Osteocyte (in vitro differentiated cells): ENCODE measurements around the gene AMN. TPM values are rescaled to one million over a fixed set of nuclear protein-coding genes. Genes with fewer than 3 reads are reported as not detected.

Source experiments
- DNase-seq: peaks from one replicate; pipeline ENCODE4 v3.0.0; 2021; ENCODE audit warnings: mixed read lengths; ENCODE audit not compliant: unreplicated experiment; ENCODE audit errors: extremely low spot score
- H3K27ac Mint-ChIP-seq: one replicate; pipeline ENCODE4 v1.8.0; 2021; ENCODE audit warnings: mild to moderate bottlenecking, mixed read lengths; ENCODE audit not compliant: unreplicated experiment
- H3K27me3 Mint-ChIP-seq: one replicate; pipeline ENCODE4 v1.8.0; 2021; ENCODE audit warnings: mixed read lengths; ENCODE audit not compliant: unreplicated experiment
- H3K36me3 Mint-ChIP-seq: one replicate; pipeline ENCODE4 v1.8.0; 2021; ENCODE audit warnings: mixed read lengths; ENCODE audit not compliant: unreplicated experiment
- H3K4me1 Mint-ChIP-seq: one replicate; pipeline ENCODE4 v1.8.0; 2021; ENCODE audit warnings: mixed read lengths; ENCODE audit not compliant: unreplicated experiment
- H3K4me3 Mint-ChIP-seq: one replicate; pipeline ENCODE4 v1.8.0; 2021; ENCODE audit warnings: mild to moderate bottlenecking, moderate library complexity, mixed read lengths; ENCODE audit not compliant: unreplicated experiment
- H3K9me3 Mint-ChIP-seq: one replicate; pipeline ENCODE4 v1.8.0; 2021; ENCODE audit warnings: mixed read lengths; ENCODE audit not compliant: unreplicated experiment
- CTCF ChIP-seq: fragments of 200-600 bp; sonication (generic); IDR thresholded peaks from 2 replicates; pipeline ENCODE4 v1.5.0; 2021; ENCODE audit warnings: antibody characterized with exemption, mild to moderate bottlenecking, moderate library complexity
- total RNA-seq: library from RNA; stranded (reverse); gene quantifications from 2 replicates; pipeline ENCODE4 v1.2.1, GENCODE V29; 2021

Gene AMN
- total RNA-seq, 1 donor from 2014 or later: 0.86 TPM

GRCh38 chr14:102943979-102944378 is 21.5 kb downstream of the AMN start:
- DNase-seq: no peak
- H3K27me3 Mint-ChIP-seq: no peaks in the 10 kb centered on the region
- no peaks in the 10 kb centered on the region for H3K4me1 Mint-ChIP-seq
- no peak overlapping the region for H3K27ac Mint-ChIP-seq
- no peaks in the 10 kb centered on the region for H3K9me3 Mint-ChIP-seq
- H3K36me3 Mint-ChIP-seq: peaks cover 47% of the 10 kb centered on the region
- H3K4me3 Mint-ChIP-seq: no peak overlapping the region
- no peak for TF ChIP-seq CTCF

GRCh38 chr14:102944448-102945330 is 22.2 kb downstream of the AMN start:
- no peak for DNase-seq
- Mint-ChIP-seq H3K4me3 (no peak overlapping the region), H3K27ac (no peak overlapping the region), H3K36me3 (peaks cover 49% of the 10 kb centered on the region), H3K4me1 (no peaks in the 10 kb centered on the region), H3K27me3 (no peaks in the 10 kb centered on the region), H3K9me3 (no peaks in the 10 kb centered on the region)
- no peak for TF ChIP-seq CTCF

- Mint-ChIP-seq H3K4me1 (no peaks in the 10 kb centered on the region), H3K4me3 (no peak overlapping the region), H3K36me3 (peaks cover 48% of the 10 kb centered on the region), H3K9me3 (no peaks in the 10 kb centered on the region), H3K27ac (no peak overlapping the region), H3K27me3 (no peaks in the 10 kb centered on the region)
- no peak for TF ChIP-seq CTCF
- DNase-seq: no peak
These were observed 23.1 kb downstream of the AMN start for GRCh38 chr14:102945346-102946130.

GRCh38 chr14:102947321-102948103 is 25.0 kb downstream of the AMN start:
- no peak for TF ChIP-seq CTCF
- Mint-ChIP-seq H3K27me3 (no peaks in the 10 kb centered on the region), H3K4me1 (peaks cover 13% of the 10 kb centered on the region), H3K4me3 (no peak overlapping the region), H3K27ac (no peak overlapping the region), H3K36me3 (peaks cover 42% of the 10 kb centered on the region), H3K9me3 (no peaks in the 10 kb centered on the region)
- DNase-seq: no peak
